Smooth muscle cell (in vitro differentiated cells): ENCODE data around the gene NKTR. TPM values are rescaled to one million over a fixed set of nuclear protein-coding genes. Genes with fewer than 3 reads are reported as not detected.

ENCODE experiments used
- DNase-seq: peaks from one replicate; lab custom pipeline; 2025; ENCODE audit not compliant: unreplicated experiment; lab: John Stamatoyannopoulos, UW
- H2AFZ ChIP-seq: fragments of 200-600 bp; sonication (generic); 2 replicates; pipeline ENCODE4 v1.6.0; 2016; ENCODE audit warnings: antibody characterized with exemption, low read depth, mild to moderate bottlenecking
- H3F3A ChIP-seq: fragments of 200-600 bp; sonication (generic); 2 replicates; pipeline ENCODE4 v1.6.0; 2017; ENCODE audit warnings: antibody characterized with exemption, low read depth
- H3K27ac ChIP-seq: fragments of 200-600 bp; sonication (generic); 2 replicates; pipeline ENCODE4 v1.5.1; 2016; ENCODE audit warnings: low read depth, mild to moderate bottlenecking
- H3K27me3 ChIP-seq: fragments of 200-600 bp; sonication (generic); 2 replicates; pipeline ENCODE4 v1.6.1; 2016; ENCODE audit warnings: low read depth, mild to moderate bottlenecking
- H3K36me3 ChIP-seq: fragments of 200-600 bp; sonication (generic); 2 replicates; pipeline ENCODE4 v1.5.1; 2016; ENCODE audit warnings: low read depth
- H3K4me1 ChIP-seq: fragments of 200-600 bp; sonication (generic); 2 replicates; pipeline ENCODE4 v1.5.1; 2016; ENCODE audit warnings: low read depth
- H3K4me2 ChIP-seq: fragments of 200-600 bp; sonication (generic); 2 replicates; pipeline ENCODE4 v1.6.0; 2016; ENCODE audit warnings: mild to moderate bottlenecking
- H3K4me3 ChIP-seq: fragments of 200-600 bp; sonication (generic); 2 replicates; pipeline ENCODE4 v1.5.1; 2016; ENCODE audit warnings: mild to moderate bottlenecking
- H3K79me2 ChIP-seq: fragments of 200-600 bp; sonication (generic); 2 replicates; pipeline ENCODE4 v1.6.0; 2016; ENCODE audit warnings: low read depth, mild to moderate bottlenecking
- H3K9ac ChIP-seq: fragments of 200-600 bp; sonication (generic); 2 replicates; pipeline ENCODE4 v1.6.0; 2016; ENCODE audit warnings: low read depth
- H3K9me3 ChIP-seq: fragments of 200-600 bp; sonication (generic); replicated peaks from 2 replicates; pipeline ENCODE4 v1.5.1; 2016; ENCODE audit warnings: low read depth
- H4K20me1 ChIP-seq: fragments of 200-600 bp; sonication (generic); 2 replicates; pipeline ENCODE4 v1.6.0; 2016; ENCODE audit warnings: low read depth
- WGBS: methylation state at CpG from one replicate; pipeline ENCODE4 v1.1.7; 2016; ENCODE audit warnings: low lambda C conversion rate; 5-methylcytosine and 5-hydroxymethylcytosine counted together
- polyA plus RNA-seq: library from polyadenylated mRNA; unstranded; fragments of >200 nt; fragmentation: Nextera tagmentation; extraction: Ambion mirVana; gene quantifications from 2 replicates; pipeline ENCODE4 v1.2.1, GENCODE V29; 2016
- total RNA-seq: library from RNA; depleted of rRNA; stranded (reverse); fragments of >200 nt; gene quantifications from 2 replicates; pipeline ENCODE4 v1.2.3, GENCODE V29; 2014
- TF ChIP-seq, protein P1 (sequence below): fragments of 200-600 bp; sonication (generic); IDR thresholded peaks from 2 replicates; pipeline ENCODE4 v1.5.1; 2017; ENCODE audit warnings: borderline replicate concordance, mild to moderate bottlenecking, antibody characterized with exemption; ENCODE audit not compliant: insufficient read depth, poor library complexity, severe bottlenecking

Gene NKTR
- total and polyA plus RNA-seq, 2 experiments from 2014 or later: 37.1 to 91.3 TPM

DNA sequence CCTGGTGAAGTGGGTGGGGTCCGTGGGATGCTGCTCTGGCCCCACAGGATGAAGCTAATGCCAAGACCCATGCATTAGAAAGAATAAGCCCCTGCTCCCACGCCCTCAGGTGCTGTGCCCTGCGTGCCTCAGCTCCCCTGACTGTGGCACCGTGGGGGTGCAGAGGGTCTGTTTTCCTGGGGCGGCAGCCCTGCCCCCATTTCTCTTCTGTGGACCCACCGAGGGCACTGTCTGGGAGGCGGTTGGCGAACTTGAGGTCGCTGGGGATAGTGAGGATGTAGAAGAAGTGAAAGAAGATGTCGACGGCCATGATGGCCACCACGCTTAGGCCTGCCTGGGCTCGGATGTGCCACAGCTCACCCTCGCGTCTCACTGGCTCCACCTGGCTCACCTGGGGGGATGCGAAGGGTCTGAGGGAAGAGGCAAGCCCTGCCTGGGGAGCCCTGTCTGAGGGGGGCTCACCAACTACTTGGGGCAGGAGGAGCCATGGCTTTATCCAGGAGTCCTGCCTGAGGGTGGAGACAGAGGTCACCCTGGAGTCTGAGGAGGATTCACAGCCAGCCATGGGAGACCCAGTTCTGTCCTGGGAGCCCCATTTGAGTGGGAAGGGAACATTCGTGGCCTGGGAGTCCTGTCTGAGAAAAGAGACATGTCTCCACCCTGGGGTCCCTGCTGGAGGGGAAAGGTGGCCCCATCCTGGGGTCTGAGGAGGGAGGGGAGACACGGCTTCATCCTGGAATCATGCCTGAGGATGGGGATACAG, 97.0 kb downstream of the NKTR start:
- no peak overlapping the region for H3K4me2 ChIP-seq
- H3K79me2 ChIP-seq: no peaks in the 10 kb centered on the region
- no peak overlapping the region for H3K27ac ChIP-seq
- no peak overlapping the region for H2AFZ ChIP-seq
- peaks cover 14% of the 10 kb centered on the region for H3K27me3 ChIP-seq
- H3K4me3 ChIP-seq: no peak overlapping the region
- no peaks in the 10 kb centered on the region for H3K4me1 ChIP-seq
- WGBS: 91% methylated on average over 18 of the region's 18 CpGs
- no peaks in the 10 kb centered on the region for H3K36me3 ChIP-seq
- TF ChIP-seq, protein P1, sequence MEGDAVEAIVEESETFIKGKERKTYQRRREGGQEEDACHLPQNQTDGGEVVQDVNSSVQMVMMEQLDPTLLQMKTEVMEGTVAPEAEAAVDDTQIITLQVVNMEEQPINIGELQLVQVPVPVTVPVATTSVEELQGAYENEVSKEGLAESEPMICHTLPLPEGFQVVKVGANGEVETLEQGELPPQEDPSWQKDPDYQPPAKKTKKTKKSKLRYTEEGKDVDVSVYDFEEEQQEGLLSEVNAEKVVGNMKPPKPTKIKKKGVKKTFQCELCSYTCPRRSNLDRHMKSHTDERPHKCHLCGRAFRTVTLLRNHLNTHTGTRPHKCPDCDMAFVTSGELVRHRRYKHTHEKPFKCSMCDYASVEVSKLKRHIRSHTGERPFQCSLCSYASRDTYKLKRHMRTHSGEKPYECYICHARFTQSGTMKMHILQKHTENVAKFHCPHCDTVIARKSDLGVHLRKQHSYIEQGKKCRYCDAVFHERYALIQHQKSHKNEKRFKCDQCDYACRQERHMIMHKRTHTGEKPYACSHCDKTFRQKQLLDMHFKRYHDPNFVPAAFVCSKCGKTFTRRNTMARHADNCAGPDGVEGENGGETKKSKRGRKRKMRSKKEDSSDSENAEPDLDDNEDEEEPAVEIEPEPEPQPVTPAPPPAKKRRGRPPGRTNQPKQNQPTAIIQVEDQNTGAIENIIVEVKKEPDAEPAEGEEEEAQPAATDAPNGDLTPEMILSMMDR: no peak
- DNase-seq: no peak
- H3K9me3 ChIP-seq: no peaks in the 10 kb centered on the region
- H3F3A ChIP-seq: no peaks in the 10 kb centered on the region
- no peak overlapping the region for H3K9ac ChIP-seq
- no peaks in the 10 kb centered on the region for H4K20me1 ChIP-seq

Other genes with a start within 250 kb of the NKTR start
- gene LYZL4, start 190.1 kb upstream of the NKTR start, total RNA-seq: not detected in 2 replicates
- gene LYZL4, start 190.1 kb upstream of the NKTR start, polyA plus RNA-seq: not detected in 2 replicates
- 0.22 and 1.3 TPM in 2 replicates for gene VIPR1, start 98.0 kb upstream of the NKTR start, total RNA-seq
- gene VIPR1, start 98.0 kb upstream of the NKTR start, polyA plus RNA-seq: 0.86 and 3.9 TPM in 2 replicates
- 52.2 and 70.5 TPM in 2 replicates for gene SEC22C, start 18.7 kb upstream of the NKTR start, total RNA-seq
- gene SEC22C, start 18.7 kb upstream of the NKTR start, polyA plus RNA-seq: 39.8 and 45.7 TPM in 2 replicates
- gene SS18L2, start 9.8 kb upstream of the NKTR start, total RNA-seq: 24.5 and 54.2 TPM in 2 replicates
- 38.7 and 38.8 TPM in 2 replicates for gene SS18L2, start 9.8 kb upstream of the NKTR start, polyA plus RNA-seq
- gene ZBTB47, start 53.0 kb downstream of the NKTR start, total RNA-seq: 6.5 and 7.7 TPM in 2 replicates
- 4.6 TPM in 2 replicates for gene ZBTB47, start 53.0 kb downstream of the NKTR start, polyA plus RNA-seq
- not detected in 2 replicates for gene KLHL40, start 84.9 kb downstream of the NKTR start, total RNA-seq
- gene KLHL40, start 84.9 kb downstream of the NKTR start, polyA plus RNA-seq: not detected in 2 replicates
- not detected in 2 replicates for gene HHATL, start 102.1 kb downstream of the NKTR start, total RNA-seq
- gene HHATL, start 102.1 kb downstream of the NKTR start, polyA plus RNA-seq: not detected in 2 replicates
- not detected in 2 replicates for gene CCDC13, start 172.6 kb downstream of the NKTR start, total RNA-seq
- gene CCDC13, start 172.6 kb downstream of the NKTR start, polyA plus RNA-seq: 0.48 TPM in 1 of 2 replicates, not detected in the other
- gene HIGD1A, start 203.8 kb downstream of the NKTR start, total RNA-seq: 322 and 339 TPM in 2 replicates
- 159 and 297 TPM in 2 replicates for gene HIGD1A, start 203.8 kb downstream of the NKTR start, polyA plus RNA-seq
- gene ACKR2, start 208.8 kb downstream of the NKTR start, total RNA-seq: 5.6 and 17.2 TPM in 2 replicates
- 1.1 and 7.0 TPM in 2 replicates for gene ACKR2, start 208.8 kb downstream of the NKTR start, polyA plus RNA-seq